HG02970 (cell line): ENCODE results near the gene TMC7.

Experiments used
- ATAC-seq: cut with Tn5 transposase; IDR thresholded peaks from one replicate; pipeline ENCODE4 v1.9.1; 2021; ENCODE audit warnings: mild to moderate bottlenecking, moderate library complexity, moderate number of reproducible peaks; ENCODE audit not compliant: unreplicated experiment, low FRiP score

The TMC7 gene

DNA sequence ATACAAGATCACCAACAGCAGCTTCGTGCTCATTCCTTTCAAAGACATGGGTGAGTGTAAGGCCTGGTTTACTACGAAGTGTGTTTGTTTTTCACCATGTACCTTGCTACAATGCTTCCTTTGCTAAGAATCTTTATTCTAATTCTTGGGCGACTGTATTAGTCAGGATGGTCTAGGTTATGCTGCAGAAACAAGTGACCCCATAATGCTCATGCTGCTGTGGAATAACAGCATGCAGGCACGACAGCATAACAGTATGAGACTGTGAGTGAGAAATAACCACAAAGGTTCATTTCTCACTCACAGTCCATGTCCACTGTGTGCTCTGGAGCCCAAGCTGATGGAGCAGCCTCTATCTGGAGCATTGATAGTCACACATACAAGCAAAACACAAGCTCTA, 38.0 kb downstream of the TMC7 start:
- no peak for ATAC-seq

DNA sequence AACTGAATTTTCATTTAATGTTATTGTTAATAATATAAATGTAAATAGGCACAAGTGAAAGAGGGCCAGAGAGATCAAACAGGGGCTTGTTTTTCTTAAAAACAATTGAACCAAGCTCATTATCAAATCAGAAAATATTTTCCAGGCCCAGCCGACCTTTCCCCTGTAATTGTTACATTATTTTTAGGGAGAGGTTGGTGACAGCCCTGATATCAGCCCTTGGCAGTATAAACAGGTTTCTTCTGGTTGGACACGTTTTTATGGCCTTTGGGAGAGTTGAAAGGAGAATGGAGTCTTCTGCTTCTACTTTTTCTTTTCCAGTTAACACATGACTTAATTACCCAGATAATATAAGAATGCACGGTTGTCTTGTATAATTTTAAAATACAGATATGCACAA, 43.7 kb downstream of the TMC7 start:
- ATAC-seq: no peak

DNA sequence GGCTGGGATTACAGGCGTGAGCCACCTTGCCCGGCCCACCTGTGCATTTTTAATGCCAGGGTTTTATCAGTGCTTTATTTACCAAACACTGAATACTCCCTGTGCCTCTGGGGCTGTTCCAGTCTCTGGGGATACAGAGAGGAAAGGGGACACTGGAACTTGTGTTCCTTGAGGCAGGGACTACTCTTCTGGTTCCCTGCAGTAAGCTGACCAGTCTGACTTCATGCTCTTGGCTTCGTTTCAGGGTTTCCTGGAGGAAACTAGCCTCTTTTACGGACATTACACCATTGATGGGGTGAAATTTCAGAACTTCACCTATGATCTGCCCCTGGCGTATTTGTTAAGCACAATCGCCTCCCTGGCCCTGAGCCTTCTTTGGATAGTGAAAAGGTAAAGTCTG, 46.2 kb downstream of the TMC7 start:
- no peak for ATAC-seq

DNA sequence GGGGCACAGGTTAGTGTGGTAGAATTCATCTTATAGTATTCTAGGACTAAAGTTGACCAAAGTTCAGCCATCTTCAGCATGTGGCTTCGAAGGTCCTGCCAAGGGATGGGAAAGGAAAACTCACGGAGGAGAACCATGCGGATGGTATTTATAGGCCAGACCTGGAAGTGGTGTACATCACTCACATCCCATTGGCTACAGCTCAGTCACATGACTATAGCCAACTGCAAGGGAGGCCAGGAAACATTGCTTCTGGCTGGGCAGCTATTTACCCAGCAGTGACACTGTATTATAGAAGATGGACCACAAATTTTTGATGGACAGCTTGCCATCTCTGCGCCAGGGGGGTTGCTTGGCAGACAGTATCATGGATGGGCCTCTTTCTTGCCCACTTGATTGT, 48.0 kb downstream of the TMC7 start:
- no peak for ATAC-seq

DNA sequence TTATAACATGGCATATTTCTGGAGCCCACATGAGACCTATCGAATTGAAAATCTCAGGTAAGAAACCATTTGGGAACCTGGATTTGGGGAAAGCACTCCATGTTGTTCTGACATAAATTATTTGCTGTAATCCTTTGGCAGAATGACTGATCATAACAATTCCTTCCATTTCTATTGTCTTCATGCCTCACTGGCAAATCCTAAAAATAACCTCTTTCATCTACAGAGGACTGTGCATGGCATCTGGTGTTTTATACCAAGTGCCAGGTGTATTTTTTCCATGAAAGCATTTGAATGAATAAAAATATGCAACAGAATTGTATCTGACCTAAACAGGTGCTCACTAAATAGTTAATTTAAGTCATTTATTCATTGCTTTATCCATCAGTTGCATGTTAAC, 50.0 kb downstream of the TMC7 start:
- no peak for ATAC-seq

DNA sequence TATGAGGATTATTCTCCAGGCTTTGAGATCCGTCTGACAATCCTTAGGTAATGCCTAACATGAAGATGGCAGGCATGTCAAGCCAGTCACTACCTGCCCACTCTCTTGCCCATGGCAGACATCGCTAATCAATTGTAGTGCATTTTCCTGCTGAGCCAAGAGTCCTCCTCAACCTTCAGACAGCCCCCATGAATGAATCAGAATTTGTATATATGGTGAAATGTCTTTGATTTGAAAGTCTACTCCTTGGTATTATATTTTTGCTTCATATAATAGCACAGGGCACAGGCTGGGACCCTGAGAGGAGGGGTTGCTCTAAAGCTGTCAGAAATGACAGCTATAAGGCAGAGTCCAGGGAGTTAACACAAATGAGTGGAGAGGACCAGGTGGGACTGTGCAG, 56.7 kb downstream of the TMC7 start:
- ATAC-seq: no peak

DNA sequence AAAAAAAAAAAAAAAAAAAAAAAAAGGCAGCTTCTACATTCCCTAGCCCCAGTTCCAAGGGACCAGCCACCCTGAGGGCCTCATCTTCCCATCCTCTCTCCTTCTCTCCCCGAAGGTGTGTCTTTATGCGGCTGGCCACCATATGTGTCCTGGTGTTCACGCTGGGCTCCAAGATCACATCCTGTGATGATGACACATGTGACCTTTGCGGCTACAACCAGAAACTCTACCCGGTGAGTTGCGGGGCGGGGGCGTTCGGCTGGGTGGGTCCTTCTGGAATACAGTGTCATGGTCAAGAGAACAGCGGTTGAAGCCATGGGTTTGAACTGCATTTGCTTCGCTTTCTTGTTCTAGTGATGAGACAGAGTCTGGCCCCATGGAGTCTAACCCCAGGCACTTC, 61.0 kb downstream of the TMC7 start:
- ATAC-seq: no peak

DNA sequence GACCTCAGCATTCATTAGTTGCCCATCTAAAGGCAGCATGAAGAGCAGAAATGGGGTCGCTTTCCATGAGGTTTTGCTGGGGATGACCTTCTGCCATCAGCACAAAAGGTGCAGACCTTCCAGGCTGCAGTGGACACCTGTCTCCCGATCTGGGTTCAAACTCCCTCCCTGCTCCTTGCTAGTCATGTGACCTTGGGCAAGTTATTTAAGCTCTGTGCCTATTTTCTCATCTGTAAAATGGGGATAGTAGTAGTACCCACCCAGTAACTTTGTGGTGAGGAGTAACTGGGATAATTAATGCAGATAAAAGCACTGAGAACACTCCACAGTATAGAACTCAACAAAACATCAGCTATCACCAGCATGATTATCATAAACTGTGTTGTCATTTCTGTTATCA, 62.3 kb downstream of the TMC7 start:
- no peak for ATAC-seq

DNA sequence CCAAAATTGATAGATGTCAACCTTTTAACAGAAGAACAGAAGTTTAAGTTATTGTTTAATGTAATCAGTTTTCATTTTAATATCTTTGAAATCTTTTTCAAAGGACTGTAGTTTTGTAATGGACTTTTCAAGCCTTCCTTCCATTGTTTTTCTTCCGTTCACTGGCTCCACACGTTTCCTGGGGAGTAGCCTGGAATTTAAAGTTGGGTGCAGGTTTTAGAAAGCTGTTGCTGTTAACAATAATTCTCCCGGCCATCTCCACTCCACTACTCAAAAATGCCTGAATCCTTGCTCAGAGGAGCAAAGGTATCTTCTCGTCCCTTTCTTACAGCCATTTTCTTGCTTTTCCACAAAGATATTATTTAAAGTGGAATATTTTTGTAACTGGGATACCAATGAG, 79.0 kb downstream of the TMC7 start:
- ATAC-seq: no peak

DNA sequence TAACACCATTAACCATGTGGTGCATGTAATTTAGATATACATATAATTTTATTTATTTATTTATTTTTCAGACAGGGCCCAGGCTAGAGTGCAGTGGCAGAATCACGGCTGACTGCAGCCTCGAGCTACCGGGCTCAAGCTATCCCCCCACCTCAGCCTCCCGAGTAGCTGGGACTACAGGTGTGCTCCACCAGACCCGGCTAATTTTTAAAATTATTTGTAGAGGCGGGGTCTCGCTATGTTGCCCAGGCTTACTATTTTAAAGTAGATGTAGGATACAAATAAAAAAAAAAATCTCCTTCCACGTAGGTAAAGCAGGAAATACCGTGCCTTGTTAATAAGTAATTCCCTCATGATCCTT, 83.2 kb downstream of the TMC7 start:
- ATAC-seq: no peak

DNA sequence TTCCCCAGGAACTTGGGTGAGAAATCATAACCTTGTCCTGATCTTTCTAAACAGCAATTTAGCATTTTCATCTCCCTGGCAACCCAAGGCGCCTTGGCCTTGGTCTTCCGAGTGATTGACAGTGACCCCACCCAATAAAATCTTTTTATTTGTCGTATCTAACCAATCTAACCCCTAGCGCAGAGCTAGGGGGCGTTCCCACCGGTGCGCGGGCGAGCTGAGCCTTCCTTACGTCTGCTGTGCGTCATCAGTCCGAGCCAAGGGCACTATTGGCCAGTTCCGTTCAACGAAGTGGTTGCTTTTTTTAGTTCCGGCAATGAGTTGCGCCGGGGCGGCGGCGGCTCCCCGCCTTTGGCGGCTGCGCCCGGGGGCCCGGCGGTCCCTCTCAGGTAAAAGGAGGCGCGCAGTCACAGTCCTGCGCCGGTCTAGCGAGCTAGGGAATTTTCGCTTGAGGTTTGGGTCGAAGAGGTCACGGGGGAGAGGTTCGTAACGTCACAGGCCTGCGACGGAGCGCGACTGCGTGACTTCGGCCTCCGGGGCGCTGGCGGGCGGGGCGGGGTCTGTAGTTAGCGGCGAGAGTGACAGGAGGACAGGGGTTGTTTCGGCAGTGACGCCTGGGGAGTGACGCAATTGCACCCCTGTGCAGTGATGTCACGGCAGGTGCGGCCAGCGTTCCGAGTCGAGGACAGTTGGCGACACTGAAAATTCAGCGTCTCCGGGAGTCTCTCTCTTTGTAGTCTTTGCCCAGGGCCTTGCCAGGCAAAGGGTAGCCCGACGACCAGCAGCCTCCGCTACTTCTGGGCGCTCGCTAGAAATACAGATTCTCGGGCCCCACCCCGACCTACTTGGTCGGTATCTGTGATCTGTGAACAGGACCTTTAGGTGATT, 83.9 kb downstream of the TMC7 start, which contains the start of gene COQ7:
Gene COQ7, plus strand, starts transcription at position 266 of the 888 bp plus-strand sequence. Its CDS starts 51 bp downstream, at position 317.
- ATAC-seq: peak; percentile 91

DNA sequence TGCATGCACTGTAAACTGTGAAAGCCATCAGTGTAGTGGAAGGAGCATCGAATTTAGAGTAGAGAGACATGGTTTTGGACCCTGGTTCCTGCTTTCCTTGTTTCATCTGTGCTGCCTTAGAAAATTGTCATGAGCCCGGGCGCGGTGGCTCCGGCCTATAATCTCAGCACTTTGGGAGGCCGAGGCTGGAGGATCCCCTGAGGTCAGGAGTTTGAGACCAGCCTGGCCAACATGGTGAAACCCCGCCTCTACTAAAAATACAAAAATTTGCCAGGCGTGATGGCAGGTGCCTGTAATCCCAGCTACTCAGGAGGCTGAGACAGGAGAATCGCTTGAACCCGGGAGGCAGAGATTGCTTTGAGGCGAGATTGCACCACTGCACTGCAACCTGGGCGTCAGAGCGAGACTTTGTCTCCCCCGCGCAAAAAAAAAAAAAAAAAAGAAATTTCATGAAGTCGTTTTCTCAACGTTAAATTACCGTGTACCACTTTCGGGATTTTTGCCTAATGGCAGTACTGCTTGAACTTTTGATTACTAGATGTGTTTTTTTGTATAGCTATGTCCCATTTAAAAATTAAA, 84.6 kb downstream of the TMC7 start:
- no peak for ATAC-seq

DNA sequence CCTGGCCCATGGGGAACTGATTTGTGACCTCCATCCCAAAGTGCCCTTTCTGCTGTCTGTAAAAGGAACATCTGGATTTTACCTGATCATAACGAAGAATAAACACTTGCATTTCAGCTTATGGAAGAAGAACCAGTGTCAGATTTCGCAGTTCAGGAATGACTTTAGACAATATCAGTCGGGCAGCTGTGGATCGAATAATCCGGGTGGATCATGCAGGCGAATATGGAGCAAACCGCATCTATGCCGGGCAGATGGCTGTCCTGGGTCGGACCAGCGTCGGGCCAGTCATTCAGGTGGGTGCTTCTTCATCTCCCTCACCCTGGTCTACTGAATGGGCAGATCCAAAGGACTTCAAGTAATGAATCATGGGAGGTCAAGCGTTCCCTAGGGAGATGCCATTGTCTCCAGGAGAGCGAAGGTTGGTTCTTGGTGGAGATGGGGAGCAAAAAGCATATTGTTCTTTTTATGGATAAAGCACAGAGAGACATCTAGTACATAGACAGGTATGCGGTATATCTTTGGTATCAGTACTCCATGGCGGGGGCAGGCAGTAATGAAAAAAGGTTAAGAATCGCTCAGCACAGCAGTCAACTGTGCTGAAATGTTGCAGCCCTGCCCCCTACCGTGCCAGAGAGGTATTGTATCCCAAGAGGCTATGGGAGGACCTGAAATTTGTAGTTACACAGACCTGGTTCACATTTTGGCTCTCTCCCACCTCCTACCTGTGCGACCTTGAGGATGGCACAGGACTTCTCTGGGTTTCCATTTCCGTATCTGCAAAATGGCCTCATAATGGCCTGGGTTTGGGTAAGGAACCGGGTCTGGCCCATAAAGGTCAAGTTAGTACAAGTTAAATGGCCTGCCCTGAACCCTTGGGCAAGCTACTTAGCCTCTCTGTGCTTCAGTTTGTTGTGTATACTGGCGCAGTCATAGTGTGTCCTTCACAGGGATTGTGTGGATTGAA, 88.4 kb downstream of the TMC7 start:
- ATAC-seq: no peak

DNA sequence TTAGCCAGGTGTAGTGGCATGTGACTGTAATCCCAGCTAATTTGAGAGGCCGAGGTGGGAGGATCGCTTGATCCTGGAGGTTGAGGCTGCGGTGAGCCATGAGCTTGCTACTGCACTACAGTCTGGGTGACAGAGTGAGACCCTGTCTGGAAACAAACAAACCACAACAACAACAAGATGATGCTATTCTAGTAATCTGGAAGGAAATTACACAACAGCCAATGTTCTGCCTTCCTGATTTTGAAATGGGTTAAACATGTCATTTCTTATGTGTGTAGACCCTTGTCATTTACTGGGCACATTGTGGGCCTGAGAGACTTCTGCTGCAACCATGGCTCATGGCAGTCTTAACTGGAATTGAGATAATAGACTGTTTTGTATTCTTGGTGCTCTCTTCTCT, 89.6 kb downstream of the TMC7 start:
- no peak for ATAC-seq

DNA sequence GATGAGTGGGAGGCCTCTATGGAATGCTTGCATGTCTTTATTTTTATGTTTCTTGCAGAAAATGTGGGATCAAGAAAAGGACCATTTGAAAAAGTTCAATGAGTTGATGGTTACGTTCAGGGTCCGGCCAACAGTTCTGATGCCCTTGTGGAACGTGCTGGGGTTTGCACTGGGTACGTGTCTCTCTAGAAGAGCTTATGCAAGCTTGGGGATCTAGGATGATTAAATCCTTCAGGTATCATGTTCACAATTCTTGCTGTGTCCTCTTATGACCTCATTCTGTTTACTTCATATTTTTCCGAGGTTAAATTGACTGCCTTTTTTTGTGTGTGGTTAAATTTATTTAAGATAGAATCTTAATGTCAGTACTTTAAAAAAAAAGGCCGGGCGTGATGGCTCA, 90.1 kb downstream of the TMC7 start:
- no peak for ATAC-seq

DNA sequence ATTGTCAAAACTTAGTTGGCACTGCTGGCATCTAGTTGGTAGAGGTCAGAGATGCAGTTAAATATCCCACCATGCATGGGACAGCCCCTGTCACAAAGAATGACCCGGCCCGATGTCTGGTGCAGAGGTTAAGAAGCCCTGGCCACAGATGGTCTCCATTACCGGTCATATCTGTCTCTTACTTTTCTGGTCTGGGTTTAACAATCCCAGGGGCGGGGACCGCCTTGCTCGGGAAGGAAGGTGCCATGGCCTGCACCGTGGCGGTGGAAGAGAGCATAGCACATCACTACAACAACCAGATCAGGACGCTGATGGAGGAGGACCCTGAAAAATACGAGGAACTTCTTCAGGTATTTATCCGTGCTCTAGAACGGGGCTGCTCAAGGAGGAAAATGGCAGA, 91.8 kb downstream of the TMC7 start:
- no peak for ATAC-seq

DNA sequence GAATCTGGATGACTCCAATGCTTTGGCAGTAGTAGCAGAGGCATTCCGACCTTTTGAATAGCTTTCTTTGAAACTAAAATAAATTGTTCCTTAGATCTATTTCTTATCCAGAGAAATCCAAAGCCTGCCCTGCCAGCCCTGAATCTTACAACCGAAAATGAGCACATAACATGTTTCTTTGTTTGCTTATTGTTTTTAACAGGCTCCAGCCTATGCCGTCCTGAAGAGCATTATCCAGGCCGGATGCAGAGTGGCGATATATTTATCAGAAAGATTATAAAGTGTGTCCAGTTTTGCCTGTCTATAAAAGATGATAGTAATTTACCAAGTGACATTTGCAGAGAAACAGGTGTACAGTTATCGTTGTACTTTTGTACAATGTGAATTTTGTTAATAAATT, 94.1 kb downstream of the TMC7 start:
- no peak for ATAC-seq

DNA sequence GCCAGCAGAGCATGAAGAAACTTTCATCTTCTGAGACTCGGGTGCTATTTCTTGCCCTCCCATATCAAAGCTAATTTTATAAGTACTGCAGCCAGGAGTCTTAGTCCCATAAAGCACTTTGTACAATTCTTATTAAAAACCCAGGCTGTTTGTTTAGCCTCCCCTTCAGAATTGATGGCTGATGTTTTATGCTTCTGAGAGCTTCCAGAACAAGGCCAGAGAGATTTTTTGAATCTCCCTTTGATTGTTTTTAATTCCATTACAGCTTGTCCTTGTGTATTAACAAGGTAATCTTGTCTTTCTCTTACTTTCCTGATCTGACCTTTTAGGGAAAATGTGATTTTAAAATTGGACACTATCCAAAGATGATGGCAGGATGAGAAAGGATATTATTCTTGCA, 99.9 kb downstream of the TMC7 start:
- ATAC-seq: no peak

DNA sequence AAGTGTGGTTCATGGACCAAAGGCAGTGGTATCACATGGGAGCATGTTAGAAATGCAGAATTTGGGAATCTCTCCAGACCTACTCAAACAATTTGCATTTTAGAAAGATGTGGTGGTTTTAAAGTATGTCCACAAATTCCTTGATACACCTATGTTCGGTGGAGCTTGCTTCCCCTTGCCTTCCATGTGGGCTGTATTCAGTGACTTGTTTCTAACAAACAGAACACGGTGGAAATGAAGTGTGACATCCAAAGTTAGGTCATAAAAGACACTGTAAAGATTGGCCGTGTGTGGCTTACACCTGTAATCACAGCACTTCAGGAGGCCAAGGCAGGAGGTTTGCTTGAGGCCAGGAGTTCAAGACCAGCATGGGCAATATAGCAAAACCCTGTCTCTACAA, 100.4 kb downstream of the TMC7 start:
- no peak for ATAC-seq

DNA sequence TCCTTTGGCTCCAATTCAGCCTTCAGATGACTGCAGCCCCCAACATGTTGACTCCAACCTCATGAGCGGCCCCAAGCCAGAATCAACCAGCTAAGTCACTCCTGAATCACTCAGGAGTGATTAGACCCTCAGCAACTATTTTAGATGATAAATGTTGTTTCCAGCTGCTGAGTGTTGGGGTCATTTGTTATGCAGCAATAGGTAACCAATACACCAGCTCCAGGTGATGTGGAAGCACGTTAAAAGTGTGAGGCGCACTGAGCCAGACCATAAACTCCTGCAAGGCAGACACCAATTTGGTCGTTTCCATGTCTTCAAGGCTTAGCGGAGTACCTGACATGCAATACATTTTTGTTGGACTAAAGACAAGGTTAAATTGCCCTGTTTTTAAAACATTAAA, 101.1 kb downstream of the TMC7 start:
- ATAC-seq: no peak

DNA sequence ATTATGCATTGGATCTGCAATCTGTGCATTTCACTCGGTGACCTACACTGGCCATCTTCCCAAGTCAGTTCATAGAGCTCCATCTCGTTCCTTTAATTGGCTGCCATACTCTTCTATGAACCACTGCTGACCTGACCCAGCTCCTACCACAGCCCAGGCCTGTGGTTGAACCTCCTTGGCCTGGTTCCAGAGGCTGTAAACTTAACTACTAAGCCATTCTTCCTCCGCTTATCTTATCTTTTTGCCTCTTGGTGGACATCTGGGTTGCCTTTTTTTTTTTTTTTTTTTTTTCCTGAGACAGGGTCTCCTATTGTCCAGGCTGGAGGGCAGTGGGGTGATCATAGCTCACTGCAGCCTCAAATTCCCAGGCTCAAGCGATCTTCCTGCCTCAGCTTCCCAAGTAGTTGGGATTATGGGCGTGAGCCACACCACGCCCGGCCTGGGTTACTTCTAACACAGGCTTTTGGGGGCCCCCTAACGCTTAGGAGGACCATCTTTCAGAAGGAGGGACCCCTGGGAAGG, 102.0 kb downstream of the TMC7 start:
- ATAC-seq: no peak
